ENCODE data around the gene RCOR1. TPM values are rescaled to one million over a fixed set of nuclear protein-coding genes. Genes with fewer than 3 reads are reported as not detected.
"Not testable (repeated sequence)": the region's sequence is repeated elsewhere in the genome, so short reads cannot be mapped to it uniquely, and the experiment has no call there.

RCOR1 gene
- polyA plus RNA-seq, 5 donors, result 48.8 to 75.7 (median 65.7) TPM

DNA sequence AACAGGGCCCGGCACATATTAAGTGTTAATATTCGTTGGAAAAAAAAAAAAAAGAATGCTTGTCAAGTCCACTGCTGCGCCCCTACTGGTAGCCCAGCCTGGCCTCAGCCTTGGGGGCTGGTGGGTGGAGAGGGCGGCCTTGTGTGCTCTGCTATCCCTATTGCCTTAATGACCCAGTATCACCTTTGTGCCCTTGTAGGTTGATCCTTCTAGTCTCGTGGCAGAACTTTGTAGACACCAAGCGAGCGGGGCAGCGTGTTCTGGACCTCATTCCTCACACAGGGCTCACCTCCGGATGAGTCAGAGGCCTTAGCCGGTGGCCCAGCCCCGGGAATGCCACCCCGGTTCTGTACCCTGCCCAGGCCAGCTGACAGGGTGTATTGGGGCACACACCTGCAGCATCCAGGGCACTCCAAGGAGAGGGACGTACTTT lies 1.8 kb upstream of the RCOR1 start:
- DNase-seq, result no peak

- peak in 1 of 2 donors; percentile 61 for DNase-seq
These were observed 991 bp upstream of the RCOR1 start for GRCh38 chr14:102591372-102591943.

DNA sequence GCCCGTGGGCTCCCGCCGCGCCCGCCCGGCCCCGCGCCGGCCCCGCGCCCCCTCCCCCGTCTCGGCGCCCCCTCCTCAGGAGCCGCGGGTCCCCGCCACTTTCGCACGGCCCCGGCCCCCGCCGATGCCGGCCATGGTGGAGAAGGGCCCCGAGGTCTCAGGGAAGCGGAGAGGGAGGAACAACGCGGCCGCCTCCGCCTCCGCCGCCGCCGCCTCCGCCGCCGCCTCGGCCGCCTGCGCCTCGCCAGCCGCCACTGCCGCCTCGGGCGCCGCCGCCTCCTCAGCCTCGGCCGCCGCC lies 263 bp downstream of the RCOR1 start:
- DNase-seq, result no peak

GRCh38 chr14:102593061-102593824 lies 794 bp downstream of the RCOR1 start:
- no peak for DNase-seq

DNA sequence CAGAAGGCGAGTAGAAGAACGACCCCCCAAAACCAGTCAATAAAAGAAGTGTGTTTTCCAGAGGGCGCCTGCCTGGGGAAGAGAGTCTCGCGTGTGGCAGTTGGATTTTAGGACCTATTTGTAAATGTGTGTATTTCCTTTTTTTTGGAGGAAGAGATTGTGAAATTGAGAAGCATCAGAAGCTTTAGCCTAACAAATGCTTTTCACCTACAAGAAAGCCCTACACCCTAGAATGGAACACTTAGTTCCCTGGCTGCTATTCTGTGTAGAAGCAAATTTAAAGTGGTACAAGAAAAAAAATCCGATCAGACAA lies 1.3 kb downstream of the RCOR1 start:
- DNase-seq, result no peak

DNA sequence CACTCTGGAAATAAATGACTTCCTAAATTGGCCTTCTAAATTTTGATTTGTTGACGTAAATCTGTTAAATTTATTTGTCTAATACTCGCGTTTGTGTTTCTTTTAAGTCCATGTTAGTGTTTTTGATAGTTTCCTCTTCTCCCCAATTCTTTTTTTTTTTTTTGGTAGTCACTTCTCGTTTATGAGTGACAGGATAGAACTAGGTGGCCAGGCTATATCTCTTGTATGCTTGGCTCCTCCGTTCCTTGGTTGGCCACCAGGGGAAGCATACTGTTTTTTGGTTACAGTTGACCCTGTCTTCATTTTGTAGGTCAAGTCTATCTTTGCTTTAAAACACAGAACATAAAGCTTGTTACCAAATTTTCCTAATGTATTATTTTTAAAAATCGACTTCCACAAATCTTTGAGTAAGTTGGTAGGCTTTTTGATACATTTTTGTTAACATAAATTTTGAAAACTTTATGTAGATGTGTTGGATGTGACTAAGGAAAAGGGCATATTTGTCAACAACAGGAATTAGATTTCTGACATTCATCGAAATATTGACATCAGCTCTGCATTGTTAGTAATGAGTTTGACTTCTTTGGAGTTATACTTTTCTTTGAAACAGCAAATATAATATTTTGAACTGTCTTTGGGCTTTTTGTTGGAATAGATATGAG lies 2.2 kb downstream of the RCOR1 start:
- no peak for DNase-seq

GRCh38 chr14:102601378-102601925 lies 9.0 kb downstream of the RCOR1 start:
- no peak for DNase-seq

GRCh38 chr14:102602421-102603292 lies 10.2 kb downstream of the RCOR1 start:
- no peak for DNase-seq

GRCh38 chr14:102603293-102603907 lies 11.0 kb downstream of the RCOR1 start:
- DNase-seq, result no peak

GRCh38 chr14:102604183-102604582 lies 11.7 kb downstream of the RCOR1 start:
- no peak for DNase-seq

GRCh38 chr14:102605029-102605428 lies 12.6 kb downstream of the RCOR1 start:
- no peak for DNase-seq

GRCh38 chr14:102606296-102606695 lies 13.8 kb downstream of the RCOR1 start:
- DNase-seq, result no peak

DNA sequence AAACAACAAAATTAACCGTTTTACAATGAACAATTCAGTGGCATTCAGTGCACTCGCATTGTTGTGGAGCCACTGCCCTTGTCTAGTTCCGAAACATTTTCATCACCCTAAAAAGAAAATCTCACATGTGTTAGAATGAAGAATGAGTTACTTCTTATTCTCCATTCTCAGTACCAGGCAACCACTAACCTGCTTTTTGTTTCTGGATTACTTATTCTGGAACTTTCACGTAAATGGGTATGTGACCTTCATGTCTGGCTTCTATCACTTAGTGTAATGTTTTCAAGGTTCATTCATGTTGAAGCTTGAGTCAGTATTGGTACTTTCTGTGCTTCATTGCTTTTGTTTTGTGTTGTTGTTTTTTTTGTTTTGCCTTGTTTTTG lies 15.6 kb downstream of the RCOR1 start:
- no peak for DNase-seq

- DNase-seq, result no peak
These were observed 18.7 kb downstream of the RCOR1 start for GRCh38 chr14:102610968-102611811.

DNA sequence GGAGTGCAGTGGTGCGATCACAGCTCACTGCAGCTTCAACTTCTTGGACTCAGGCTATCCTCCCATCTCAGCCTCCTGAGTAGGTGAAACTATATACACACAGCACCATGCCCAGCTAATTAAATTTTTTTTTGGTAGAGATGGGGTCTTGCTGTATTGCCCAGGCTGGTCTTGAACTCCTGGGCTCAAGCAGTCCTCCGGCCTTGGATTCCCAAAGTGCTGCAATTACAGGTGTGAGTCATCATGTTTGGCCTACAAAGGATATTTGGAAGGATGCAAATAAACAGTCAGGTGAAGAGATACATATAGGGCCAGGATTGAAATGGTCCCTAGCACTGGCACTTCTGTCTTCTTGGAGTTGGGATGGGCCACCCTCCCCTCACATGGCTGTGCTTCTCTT lies 23.9 kb downstream of the RCOR1 start:
- DNase-seq, result no peak

DNA sequence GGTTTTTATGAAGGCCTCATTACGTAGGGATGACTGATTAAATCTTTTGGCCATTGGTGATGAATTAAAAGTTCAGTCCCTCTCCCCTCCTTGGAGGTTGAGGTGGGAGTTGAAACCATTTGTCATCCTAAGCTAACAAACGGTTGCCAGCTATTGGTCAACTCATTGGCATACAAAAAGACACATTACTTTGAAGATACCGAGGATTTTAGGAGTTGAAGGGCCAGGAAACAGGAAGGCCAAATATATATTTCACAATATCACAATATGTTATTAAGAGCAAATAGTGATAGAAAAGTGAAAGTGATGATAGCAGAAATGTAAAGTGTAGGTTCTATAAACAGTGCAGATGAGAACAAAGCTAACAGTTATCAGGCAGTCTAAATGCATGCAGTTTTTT lies 24.4 kb downstream of the RCOR1 start:
- DNase-seq, result no peak

GRCh38 chr14:102619012-102619411 lies 26.6 kb downstream of the RCOR1 start:
- DNase-seq, result not testable (repeated sequence)

DNA sequence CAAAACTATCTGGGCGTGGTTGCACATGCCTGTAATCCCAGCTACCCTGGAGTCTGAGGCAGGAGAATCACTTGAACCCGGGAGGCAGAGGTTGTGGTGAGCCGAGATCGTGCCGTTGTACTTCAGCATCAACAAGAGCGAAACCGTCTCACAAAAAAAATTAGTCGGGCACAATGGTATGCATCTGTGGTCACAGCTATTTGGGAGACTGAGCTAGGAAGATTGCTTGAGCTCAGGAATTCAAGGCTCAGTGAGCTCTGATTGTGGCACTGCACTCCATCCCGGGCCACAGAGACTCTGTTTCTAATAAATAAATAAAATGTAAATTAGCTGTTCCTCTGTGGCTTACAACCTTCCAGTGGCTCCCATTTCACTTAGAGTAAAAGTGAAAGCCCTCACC lies 28.0 kb downstream of the RCOR1 start:
- no peak for DNase-seq

- no peak for DNase-seq
These were observed 29.9 kb downstream of the RCOR1 start for GRCh38 chr14:102622262-102622885.

- no peak for DNase-seq
These were observed 32.2 kb downstream of the RCOR1 start for GRCh38 chr14:102624666-102625065.

Measured in right lung (tissue), 5 donors.